A549 (cell line): ENCODE data around the gene RNF40. TPM values are rescaled to one million over a fixed set of nuclear protein-coding genes. Genes with fewer than 3 reads are reported as not detected.
A peak's percentile ranks its signal among the peaks of the same experiment; 100 is the strongest.

Experiments
- EP300 ChIP-seq, 2 experiments: fragments of >200 bp; sonication (Bioruptor Twin); formaldehyde crosslinking; IDR thresholded peaks; 2 replicates in 1 of 2; 3 replicates in 1 of 2; pipeline ENCODE4 v1.6.1; 2016 to 2017
- ESRRA ChIP-seq: fragments of 150-350 bp; IDR thresholded peaks from 2 replicates; pipeline ENCODE4 v1.6.1; 2014; ENCODE audit warnings: mild to moderate bottlenecking, low read length, borderline replicate concordance
- FOSB ChIP-seq: fragments of 250-450 bp; sonication (Bioruptor Pico); IDR thresholded peaks from 2 replicates; pipeline ENCODE4 v1.5.0; 2020; ENCODE audit warnings: mild to moderate bottlenecking, moderate library complexity
- FOSL2 ChIP-seq, 2 experiments: fragments of 450-650 bp in 1 of 2; fragments of >200 bp in 1 of 2; sonication (Bioruptor Twin) in 1 of 2; formaldehyde crosslinking; IDR thresholded peaks; 2 replicates each; pipeline versions ENCODE4 v1.5.0 to v1.6.1; 2016 to 2020; ENCODE audit warnings: mild to moderate bottlenecking in 1 of 2, moderate library complexity in 1 of 2
- FOXS1 ChIP-seq: fragments of 250-450 bp; sonication (Bioruptor Pico); IDR thresholded peaks from 2 replicates; pipeline ENCODE4 v1.5.0; 2020; ENCODE audit warnings: mild to moderate bottlenecking, moderate library complexity
- HDAC2 ChIP-seq: fragments of 200-600 bp; sonication (generic); IDR thresholded peaks from 2 replicates; pipeline ENCODE4 v1.6.1; 2016
- HEYL ChIP-seq: fragments of 250-450 bp; sonication (Bioruptor Pico); IDR thresholded peaks from 2 replicates; pipeline ENCODE4 v1.8.0; 2021; ENCODE audit warnings: mild to moderate bottlenecking, moderate library complexity
- JUN ChIP-seq, 2 experiments: fragments of >200 bp; sonication (Bioruptor Twin); formaldehyde crosslinking; IDR thresholded peaks; 2 replicates in 1 of 2; 3 replicates in 1 of 2; pipeline ENCODE4 v1.6.1; 2016 to 2017
- MAZ ChIP-seq: fragments of 150-350 bp; IDR thresholded peaks from 2 replicates; pipeline ENCODE4 v1.6.1; 2014; ENCODE audit warnings: antibody characterized with exemption, low read depth, low read length, borderline replicate concordance
- NPAS2 ChIP-seq: fragments of 250-450 bp; sonication (Bioruptor Pico); IDR thresholded peaks from 2 replicates; pipeline ENCODE4 v1.8.0; 2022; ENCODE audit warnings: mild to moderate bottlenecking, moderate library complexity, borderline replicate concordance
- NR3C1 ChIP-seq: fragments of >200 bp; sonication (Bioruptor Twin); formaldehyde crosslinking; IDR thresholded peaks from 3 replicates; pipeline ENCODE4 v1.6.1; 2017
- RAD21 ChIP-seq, 2 experiments: fragments of >200 bp in 1 of 2; sonication (Bioruptor Twin) in 1 of 2; formaldehyde crosslinking in 1 of 2; IDR thresholded peaks in 1 of 2; conservative IDR thresholded peaks in 1 of 2; 2 replicates in 1 of 2; 3 replicates in 1 of 2; pipeline ENCODE4 v1.6.1; 2012 to 2018; ENCODE audit warnings: inconsistent platforms in 1 of 2
- RNF2 ChIP-seq: fragments of 200-600 bp; sonication (generic); IDR thresholded peaks from 2 replicates; pipeline ENCODE4 v1.6.1; 2016; ENCODE audit warnings: low read depth, mild to moderate bottlenecking, antibody characterized with exemption, moderate library complexity, borderline replicate concordance
- SMC3 ChIP-seq: fragments of >200 bp; sonication (Bioruptor Twin); formaldehyde crosslinking; IDR thresholded peaks from 3 replicates; pipeline ENCODE4 v1.6.1; 2018; ENCODE audit warnings: inconsistent platforms
- SREBF2 ChIP-seq: fragments of 450-650 bp; IDR thresholded peaks from 2 replicates; pipeline ENCODE4 v1.6.1; 2014; ENCODE audit warnings: mild to moderate bottlenecking, moderate library complexity
- TFCP2L1 ChIP-seq: fragments of 250-450 bp; sonication (Bioruptor Pico); IDR thresholded peaks from 2 replicates; pipeline ENCODE4 v1.5.0; 2021; ENCODE audit warnings: mild to moderate bottlenecking
- TP53 ChIP-seq: fragments of 250-450 bp; sonication (Bioruptor Pico); IDR thresholded peaks from 2 replicates; pipeline ENCODE4 v1.5.0; 2021; ENCODE audit warnings: mild to moderate bottlenecking, moderate library complexity
- ZC3H11A ChIP-seq: fragments of 450-650 bp; IDR thresholded peaks from 2 replicates; pipeline ENCODE4 v1.6.1; 2014; ENCODE audit warnings: antibody characterized with exemption, mild to moderate bottlenecking
- ZFP36 ChIP-seq: fragments of 450-650 bp; IDR thresholded peaks from 2 replicates; pipeline ENCODE4 v1.6.1; 2014; ENCODE audit warnings: borderline replicate concordance; ENCODE audit not compliant: partially characterized antibody
- polyA plus RNA-seq, 4 experiments: library from polyadenylated mRNA; depleted of rRNA in 3 of 4; stranded (reverse); fragments of >200 nt; fragmentation: RNase III in 1 of 4; extraction: RNeasy Plus Mini Kit Qiagen cat#74134 plus additional on column Dnase treatment in 1 of 4; gene quantifications; 2 replicates in 3 of 4; 3 replicates in 1 of 4; pipeline ENCODE4 v1.2.3, GENCODE V29; 2011 to 2017
- TF ChIP-seq, protein P1 (sequence below): fragments of 250-450 bp; sonication (Bioruptor Pico); IDR thresholded peaks from 2 replicates; pipeline ENCODE4 v1.5.0; 2021; ENCODE audit warnings: mild to moderate bottlenecking, moderate library complexity, borderline replicate concordance
- TF ChIP-seq, protein P2 (sequence below): fragments of 200-600 bp; sonication (generic); IDR thresholded peaks from 2 replicates; pipeline ENCODE4 v1.6.1; 2016; ENCODE audit warnings: antibody characterized with exemption, mild to moderate bottlenecking, moderate library complexity
- TF ChIP-seq, protein P3 (sequence below): fragments of 250-450 bp; sonication (Bioruptor Pico); IDR thresholded peaks from 2 replicates; pipeline ENCODE4 v1.5.0; 2020; ENCODE audit warnings: low read depth, mild to moderate bottlenecking, moderate library complexity
- TF ChIP-seq, protein P4 (sequence below): fragments of >200 bp; sonication (Bioruptor Twin); formaldehyde crosslinking; IDR thresholded peaks from 3 replicates; pipeline ENCODE4 v1.6.1; 2016
- TF ChIP-seq, protein P5 (sequence below): fragments of 450-650 bp; IDR thresholded peaks from 2 replicates; pipeline ENCODE4 v1.6.1; 2014; ENCODE audit warnings: antibody characterized with exemption
- TF ChIP-seq, protein P6 (sequence below): fragments of >200 bp; sonication (Bioruptor Twin); formaldehyde crosslinking; IDR thresholded peaks from 2 replicates; pipeline ENCODE4 v1.6.1; 2016
- TF ChIP-seq, protein P7 (sequence below): fragments of 150-350 bp; IDR thresholded peaks from 2 replicates; pipeline ENCODE4 v1.6.1; 2014; ENCODE audit warnings: low read depth, mild to moderate bottlenecking, low read length

Gene RNF40
- polyA plus RNA-seq, 2 of the 4 experiments (the other 2 are of a cell fraction) = 66.1 to 69.9 TPM

DNA sequence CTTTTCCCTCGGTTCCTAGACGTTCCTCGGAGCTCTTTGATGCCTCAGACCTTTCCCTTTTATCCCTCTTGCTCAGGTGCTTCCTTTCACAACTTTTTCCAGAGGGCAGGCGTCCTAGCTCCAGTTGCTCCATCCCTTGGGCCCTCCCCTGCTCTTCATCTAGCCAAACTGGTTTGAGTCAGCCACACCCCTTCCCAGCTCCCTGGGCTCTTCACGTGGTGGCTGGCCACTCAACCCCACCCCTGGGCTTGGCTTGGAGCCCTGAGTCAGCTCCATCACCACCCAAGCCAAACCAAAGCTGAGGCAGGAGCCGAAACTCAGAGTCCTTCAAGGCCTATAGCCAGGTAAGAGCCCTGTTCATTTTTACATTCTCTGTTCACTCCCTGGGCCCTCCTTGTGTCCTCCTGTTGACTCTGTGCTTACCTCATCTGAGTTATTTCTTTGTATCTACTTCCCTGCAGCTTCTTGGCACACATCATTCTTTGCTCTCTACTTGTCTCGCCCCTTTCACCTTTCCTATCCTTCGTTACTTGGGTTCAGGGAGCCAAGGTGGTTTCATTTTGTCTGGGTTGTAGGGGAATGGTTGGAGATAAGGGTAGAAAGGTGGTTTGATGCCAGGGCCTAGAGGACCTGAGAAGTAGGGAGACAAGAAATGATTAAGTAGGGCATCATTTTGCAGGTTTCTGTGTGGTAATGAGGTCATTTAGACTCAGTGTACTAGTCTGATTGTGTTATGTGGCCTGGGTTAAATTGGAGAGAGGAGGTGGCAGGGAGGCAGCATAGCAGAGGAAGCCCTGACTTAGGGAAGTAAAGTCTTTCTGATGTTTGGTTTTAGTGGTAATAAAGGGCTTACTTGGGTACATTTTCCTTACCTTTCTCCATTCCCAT, 21.5 kb upstream of the RNF40 start (continued):
- TF ChIP-seq FOSL2 (IDR thresholded peaks at IDR 0.05) (no peak), FOSL2 (CRISPR knock-in tag; IDR thresholded peaks at IDR 0.05) (no peak; the same call in 1 of the 2 replicates), TP53 (CRISPR knock-in tag) (no peak), HDAC2 (no peak), JUN (IDR thresholded peaks at IDR 0.05) (peak in 1 of 2 experiments; percentile 20; a peak in 1 of 5 replicates), SREBF2 (no peak), FOXS1 (CRISPR knock-in tag) (no peak), FOSB (peak; percentile 18; the same call in 1 of the 2 replicates), TFCP2L1 (CRISPR knock-in tag) (no peak), NPAS2 (CRISPR knock-in tag) (no peak), RAD21 (conservative IDR thresholded peaks at IDR 0.05 in 1 of 2, IDR thresholded peaks at IDR 0.05 in 1 of 2) (no peak), ZC3H11A (no peak), EP300 (IDR thresholded peaks at IDR 0.05) (no peak), HEYL (no peak), NR3C1 (no peak), MAZ (no peak), ZFP36 (no peak), ESRRA (no peak), SMC3 (no peak), RNF2 (no peak)
- TF ChIP-seq, protein P1, sequence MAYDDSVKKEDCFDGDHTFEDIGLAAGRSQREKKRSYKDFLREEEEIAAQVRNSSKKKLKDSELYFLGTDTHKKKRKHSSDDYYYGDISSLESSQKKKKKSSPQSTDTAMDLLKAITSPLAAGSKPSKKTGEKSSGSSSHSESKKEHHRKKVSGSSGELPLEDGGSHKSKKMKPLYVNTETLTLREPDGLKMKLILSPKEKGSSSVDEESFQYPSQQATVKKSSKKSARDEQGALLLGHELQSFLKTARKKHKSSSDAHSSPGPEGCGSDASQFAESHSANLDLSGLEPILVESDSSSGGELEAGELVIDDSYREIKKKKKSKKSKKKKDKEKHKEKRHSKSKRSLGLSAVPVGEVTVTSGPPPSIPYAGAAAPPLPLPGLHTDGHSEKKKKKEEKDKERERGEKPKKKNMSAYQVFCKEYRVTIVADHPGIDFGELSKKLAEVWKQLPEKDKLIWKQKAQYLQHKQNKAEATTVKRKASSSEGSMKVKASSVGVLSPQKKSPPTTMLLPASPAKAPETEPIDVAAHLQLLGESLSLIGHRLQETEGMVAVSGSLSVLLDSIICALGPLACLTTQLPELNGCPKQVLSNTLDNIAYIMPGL (CRISPR knock-in tag) = no peak
- TF ChIP-seq, protein P2, sequence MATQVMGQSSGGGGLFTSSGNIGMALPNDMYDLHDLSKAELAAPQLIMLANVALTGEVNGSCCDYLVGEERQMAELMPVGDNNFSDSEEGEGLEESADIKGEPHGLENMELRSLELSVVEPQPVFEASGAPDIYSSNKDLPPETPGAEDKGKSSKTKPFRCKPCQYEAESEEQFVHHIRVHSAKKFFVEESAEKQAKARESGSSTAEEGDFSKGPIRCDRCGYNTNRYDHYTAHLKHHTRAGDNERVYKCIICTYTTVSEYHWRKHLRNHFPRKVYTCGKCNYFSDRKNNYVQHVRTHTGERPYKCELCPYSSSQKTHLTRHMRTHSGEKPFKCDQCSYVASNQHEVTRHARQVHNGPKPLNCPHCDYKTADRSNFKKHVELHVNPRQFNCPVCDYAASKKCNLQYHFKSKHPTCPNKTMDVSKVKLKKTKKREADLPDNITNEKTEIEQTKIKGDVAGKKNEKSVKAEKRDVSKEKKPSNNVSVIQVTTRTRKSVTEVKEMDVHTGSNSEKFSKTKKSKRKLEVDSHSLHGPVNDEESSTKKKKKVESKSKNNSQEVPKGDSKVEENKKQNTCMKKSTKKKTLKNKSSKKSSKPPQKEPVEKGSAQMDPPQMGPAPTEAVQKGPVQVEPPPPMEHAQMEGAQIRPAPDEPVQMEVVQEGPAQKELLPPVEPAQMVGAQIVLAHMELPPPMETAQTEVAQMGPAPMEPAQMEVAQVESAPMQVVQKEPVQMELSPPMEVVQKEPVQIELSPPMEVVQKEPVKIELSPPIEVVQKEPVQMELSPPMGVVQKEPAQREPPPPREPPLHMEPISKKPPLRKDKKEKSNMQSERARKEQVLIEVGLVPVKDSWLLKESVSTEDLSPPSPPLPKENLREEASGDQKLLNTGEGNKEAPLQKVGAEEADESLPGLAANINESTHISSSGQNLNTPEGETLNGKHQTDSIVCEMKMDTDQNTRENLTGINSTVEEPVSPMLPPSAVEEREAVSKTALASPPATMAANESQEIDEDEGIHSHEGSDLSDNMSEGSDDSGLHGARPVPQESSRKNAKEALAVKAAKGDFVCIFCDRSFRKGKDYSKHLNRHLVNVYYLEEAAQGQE = no peak
- TF ChIP-seq, protein P3, sequence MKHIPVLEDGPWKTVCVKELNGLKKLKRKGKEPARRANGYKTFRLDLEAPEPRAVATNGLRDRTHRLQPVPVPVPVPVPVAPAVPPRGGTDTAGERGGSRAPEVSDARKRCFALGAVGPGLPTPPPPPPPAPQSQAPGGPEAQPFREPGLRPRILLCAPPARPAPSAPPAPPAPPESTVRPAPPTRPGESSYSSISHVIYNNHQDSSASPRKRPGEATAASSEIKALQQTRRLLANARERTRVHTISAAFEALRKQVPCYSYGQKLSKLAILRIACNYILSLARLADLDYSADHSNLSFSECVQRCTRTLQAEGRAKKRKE = 0 out of 2 replicates have a peak, but pooled peaks have one; percentile 12
- TF ChIP-seq, protein P4, sequence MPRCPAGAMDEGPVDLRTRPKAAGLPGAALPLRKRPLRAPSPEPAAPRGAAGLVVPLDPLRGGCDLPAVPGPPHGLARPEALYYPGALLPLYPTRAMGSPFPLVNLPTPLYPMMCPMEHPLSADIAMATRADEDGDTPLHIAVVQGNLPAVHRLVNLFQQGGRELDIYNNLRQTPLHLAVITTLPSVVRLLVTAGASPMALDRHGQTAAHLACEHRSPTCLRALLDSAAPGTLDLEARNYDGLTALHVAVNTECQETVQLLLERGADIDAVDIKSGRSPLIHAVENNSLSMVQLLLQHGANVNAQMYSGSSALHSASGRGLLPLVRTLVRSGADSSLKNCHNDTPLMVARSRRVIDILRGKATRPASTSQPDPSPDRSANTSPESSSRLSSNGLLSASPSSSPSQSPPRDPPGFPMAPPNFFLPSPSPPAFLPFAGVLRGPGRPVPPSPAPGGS = no peak
- TF ChIP-seq, protein P5, sequence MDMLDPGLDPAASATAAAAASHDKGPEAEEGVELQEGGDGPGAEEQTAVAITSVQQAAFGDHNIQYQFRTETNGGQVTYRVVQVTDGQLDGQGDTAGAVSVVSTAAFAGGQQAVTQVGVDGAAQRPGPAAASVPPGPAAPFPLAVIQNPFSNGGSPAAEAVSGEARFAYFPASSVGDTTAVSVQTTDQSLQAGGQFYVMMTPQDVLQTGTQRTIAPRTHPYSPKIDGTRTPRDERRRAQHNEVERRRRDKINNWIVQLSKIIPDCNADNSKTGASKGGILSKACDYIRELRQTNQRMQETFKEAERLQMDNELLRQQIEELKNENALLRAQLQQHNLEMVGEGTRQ = peak; percentile 63
- TF ChIP-seq, protein P6, sequence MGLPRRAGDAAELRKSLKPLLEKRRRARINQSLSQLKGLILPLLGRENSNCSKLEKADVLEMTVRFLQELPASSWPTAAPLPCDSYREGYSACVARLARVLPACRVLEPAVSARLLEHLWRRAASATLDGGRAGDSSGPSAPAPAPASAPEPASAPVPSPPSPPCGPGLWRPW = no peak
- TF ChIP-seq, protein P7, sequence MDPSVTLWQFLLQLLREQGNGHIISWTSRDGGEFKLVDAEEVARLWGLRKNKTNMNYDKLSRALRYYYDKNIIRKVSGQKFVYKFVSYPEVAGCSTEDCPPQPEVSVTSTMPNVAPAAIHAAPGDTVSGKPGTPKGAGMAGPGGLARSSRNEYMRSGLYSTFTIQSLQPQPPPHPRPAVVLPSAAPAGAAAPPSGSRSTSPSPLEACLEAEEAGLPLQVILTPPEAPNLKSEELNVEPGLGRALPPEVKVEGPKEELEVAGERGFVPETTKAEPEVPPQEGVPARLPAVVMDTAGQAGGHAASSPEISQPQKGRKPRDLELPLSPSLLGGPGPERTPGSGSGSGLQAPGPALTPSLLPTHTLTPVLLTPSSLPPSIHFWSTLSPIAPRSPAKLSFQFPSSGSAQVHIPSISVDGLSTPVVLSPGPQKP = no peak
- TF ChIP-seq, all 56 proteins: peak for 8
